Dedifferentiated amniotic fluid mesenchymal stem cell (primary cell): ENCODE measurements around the gene DUSP15.
"Not testable (repeated sequence)": the region's sequence is repeated elsewhere in the genome, so short reads cannot be mapped to it uniquely, and the experiment has no call there.

Source experiments
- DNase-seq: peaks from one replicate; pipeline ENCODE4 v3.0.0-alpha.2; 2016; ENCODE audit errors: extremely low spot score

The DUSP15 gene, protein sequence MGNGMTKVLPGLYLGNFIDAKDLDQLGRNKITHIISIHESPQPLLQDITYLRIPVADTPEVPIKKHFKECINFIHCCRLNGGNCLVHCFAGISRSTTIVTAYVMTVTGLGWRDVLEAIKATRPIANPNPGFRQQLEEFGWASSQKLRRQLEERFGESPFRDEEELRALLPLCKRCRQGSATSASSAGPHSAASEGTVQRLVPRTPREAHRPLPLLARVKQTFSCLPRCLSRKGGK

DNA sequence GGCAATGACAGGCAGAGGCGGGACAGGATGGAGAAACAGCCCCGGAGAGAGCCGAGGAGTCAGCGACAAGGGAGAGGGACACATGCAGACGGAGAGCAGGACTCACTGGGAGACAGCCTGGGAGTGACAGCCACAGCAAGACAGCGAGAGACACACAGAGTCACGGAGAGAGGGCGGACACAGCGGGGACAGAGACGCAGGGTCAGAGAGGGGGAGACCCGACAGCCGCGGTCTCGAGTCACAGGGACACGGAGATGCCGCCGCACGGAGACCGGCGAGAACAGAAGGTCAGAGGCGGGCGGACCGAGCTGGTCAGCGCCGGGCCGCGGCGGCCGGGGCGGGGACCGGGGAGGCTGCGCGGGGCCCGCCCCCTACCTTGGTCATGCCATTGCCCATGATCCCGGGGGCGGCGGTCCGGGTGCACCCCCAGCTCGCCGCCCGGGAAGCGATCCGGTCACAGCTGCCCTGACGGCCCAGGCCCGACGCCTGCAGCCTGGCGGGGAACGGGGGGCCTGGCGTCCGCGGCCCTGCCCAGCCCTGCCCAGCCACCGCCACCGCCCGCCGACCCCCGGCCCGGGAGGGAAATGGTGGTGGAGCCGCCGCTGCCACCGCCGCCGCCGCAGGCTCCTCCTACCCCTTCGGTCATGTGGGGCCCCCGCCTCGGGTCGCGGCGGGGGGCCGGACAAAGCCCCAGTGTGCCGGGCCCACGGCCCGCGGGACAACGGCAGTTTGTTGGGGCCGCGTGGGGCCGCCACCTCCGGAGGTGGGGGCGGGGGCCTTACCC, at the start of gene DUSP15, which contains the start of gene TTLL9:
DUSP15 (minus strand) TSS at position 586 of the 784 bp plus-strand sequence; CDS start at position 396, 190 bp downstream.
TTLL9 (plus strand) TSS at position 693 of the 784 bp plus-strand sequence. CDS start 493 bp downstream, outside the sequence.
- DNase-seq = no peak

DNA sequence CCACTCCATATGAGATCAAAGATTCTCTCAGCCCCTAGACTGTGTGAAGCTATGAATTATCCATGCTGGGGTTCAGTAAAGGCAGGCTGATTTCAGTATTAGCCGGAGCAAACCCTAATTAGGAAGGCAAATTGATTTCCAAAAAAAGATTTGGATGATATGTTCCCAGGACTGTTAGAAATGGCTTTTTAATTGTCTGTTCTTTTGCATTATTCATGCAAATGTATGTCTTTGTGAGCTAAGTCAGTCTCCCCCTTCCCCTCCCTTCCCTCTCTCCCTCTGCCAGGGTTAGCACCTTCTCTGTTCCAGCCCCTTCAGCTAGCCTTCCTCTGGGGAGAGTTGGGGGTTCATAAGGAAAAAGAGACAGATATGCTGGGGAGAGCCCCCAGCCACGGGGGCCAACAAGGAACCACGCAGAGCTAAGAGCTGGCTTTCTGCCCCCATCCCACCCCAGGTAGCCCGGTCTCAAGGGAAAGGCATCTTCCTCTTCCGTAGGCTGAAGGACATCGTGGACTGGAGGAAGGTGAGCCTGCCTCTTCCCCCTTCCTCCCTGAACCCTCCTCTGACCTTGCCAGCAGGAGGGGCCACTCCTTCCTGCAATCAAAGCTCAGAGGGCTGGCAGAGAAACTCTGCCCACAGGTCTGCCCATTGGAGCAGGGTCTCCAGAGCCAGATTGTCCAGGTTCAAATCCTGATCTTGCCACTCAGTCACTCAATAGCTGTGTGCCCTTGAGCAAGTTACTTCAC, 49.3 kb upstream of the DUSP15 start:
- no peak for DNase-seq

DNA sequence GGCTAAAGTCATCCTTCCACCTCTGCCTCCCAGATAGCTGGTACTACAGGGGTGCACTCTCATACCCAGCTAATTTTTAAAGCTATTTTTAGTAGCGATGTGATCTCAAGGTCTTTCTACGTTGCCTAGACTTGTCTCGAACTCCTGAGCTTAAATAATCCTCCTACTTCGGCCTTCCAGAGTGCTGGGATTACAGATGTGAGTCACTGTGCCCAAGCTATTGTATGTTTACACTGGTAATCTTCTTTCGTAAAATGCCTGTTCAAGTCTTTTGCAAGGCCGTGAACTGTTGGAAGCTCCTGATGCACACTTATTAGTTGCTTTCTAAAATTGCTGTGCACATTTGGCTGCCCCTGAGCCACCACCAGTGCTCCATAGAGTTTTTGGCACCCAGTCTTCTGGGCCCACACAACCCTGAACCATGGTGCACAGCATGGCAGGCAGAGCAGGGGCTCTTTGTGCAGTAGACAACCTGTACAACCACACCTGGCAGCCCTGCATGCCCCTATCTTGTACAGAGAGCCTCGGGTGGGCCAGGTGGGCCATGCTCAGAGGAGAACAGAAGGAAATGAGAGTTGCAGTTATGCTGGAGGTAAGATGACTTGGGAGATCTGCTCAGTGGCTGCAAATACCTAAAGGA, 48.3 kb upstream of the DUSP15 start:
- DNase-seq = no peak

DNA sequence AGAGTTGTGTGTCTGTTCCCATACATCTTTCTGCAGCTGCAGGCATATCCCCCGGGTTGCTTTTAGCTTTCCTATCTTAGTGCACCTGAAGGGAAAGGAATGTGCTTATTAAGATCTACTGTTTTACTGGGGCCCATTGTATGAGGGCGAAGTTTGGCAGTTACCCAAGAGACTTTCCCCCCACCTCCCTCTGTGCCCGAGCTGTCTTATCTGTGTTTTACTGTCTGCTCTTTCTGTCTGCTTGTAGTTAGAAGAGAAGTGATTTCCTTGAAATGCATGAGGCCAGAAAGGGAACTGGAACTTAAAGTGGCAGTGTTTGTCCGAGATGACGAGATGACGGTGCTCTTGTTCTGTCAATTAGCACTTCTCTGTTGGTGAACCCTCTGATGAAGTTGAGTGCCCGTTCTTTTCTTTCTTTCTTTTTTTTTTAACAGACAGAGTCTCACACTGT, 47.7 kb upstream of the DUSP15 start:
- DNase-seq = not testable (repeated sequence)

GRCh38 chr20:31916708-31917107, 46.4 kb upstream of the DUSP15 start:
- DNase-seq = no peak

- DNase-seq = no peak
Measured at GRCh38 chr20:31915491-31916280, 45.4 kb upstream of the DUSP15 start.

GRCh38 chr20:31914170-31914569, 43.8 kb upstream of the DUSP15 start:
- no peak for DNase-seq

GRCh38 chr20:31913431-31914157, 43.3 kb upstream of the DUSP15 start:
- DNase-seq = no peak

DNA sequence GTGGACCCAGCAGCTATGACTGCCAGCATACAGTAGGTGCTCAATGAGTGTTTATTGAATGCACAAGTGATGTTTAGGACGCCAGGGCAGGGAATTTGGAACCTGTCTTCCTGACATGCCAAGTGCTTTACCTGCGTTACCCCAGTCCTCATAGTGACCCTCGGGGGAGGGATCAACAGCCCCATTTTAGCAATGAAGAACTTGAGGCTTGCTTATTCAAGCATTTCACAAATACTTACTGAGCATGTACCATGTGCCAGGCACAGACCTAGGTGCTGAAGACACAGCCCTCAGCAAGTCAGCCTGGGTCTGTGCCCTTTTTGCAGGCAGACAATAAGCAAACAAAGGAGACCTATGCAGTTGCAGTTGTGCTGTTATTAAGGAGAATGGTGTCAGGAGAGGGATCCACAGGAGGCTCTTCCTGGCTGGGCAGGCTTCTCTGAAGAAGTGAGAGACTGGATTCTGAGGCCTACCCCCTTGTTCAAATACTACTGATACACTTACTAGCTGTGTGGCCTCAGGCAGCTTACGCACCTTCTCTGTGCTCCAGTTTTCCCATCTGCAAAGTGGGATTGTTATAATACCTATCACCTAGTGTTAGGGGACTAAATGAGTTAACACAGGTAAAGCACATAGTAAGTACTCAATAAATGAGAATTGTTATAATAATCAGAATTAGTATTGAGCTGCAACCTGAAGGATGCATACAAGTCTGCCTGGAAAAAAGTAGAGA, 39.9 kb upstream of the DUSP15 start:
- no peak for DNase-seq

GRCh38 chr20:31909253-31910070, 39.1 kb upstream of the DUSP15 start:
- DNase-seq = no peak

DNA sequence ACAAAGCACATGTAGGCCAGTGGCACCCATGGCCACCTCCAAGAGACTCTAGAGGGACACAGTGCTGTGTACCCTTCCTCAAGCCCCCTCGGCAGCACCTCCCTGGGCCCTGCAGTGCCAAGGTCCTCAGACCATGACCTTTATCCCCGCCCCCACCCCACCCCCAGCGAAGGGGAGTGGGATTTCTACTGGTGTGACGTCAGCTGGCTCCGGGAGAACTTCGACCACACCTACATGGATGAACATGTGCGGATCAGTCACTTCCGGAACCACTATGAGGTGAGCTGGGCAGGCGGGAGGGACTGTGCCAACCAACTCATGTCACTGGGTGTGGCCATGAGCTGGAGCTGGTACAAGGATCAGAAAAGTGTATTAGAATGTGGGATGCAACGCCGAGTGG, 38.1 kb upstream of the DUSP15 start:
- no peak for DNase-seq

DNA sequence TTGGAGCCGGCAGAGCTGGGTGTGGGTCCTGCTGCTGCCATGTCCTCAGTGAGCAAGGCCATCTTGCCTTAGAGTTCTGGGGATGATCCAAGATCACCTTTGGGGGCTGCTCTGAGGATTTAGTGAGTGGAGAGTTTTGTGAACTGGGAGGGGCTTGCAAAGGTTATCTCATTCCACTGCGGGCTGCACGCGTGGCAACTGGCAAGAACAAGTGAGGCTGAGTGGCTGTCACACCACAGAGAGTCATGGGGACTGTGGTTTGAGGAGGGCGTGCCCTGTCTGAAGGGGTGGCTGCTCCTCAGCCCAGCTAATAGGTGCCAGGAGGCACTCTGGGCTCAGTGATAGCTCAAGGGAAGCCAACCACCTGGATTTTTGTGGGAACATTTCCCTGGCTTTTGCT, 37.7 kb upstream of the DUSP15 start:
- DNase-seq = no peak

DNA sequence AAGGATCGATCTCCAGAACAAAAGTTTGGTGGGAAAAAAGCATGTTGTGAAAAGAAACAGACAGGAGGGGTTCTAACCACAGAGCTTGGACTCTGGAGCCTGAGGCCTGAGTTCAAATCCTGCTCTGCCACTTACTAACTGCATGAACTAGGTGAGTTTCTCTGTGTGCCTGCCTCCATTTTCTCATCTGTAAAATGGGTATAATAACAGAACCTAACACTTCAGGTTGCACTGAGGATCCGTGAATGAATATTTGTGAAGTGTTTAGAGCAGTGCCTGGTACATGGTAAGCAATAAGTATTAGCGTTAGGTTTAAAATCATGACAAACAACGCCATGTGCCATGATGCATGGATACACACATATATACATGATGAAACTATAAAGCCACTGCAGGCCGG, 36.7 kb upstream of the DUSP15 start:
- DNase-seq = no peak

DNA sequence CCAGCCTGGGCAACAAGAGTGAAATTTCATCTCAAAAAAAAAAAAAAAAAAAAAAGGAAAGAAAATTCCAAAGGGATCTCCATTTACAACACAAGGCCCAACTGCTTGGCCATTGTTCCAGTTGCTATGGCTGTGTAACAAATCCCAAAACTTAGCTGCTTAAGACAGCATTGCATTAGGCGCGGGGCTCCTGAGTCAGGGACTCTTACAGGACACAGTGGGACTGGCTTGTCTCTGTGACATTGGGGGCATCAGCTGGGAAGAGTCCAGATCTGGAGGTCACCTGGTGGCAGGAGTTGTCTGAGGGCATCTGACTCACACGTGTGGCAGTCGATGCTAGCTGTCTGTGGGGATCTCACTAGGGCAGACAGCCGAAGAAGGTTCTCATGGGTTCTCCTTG, 35.7 kb upstream of the DUSP15 start:
- DNase-seq = no peak

DNA sequence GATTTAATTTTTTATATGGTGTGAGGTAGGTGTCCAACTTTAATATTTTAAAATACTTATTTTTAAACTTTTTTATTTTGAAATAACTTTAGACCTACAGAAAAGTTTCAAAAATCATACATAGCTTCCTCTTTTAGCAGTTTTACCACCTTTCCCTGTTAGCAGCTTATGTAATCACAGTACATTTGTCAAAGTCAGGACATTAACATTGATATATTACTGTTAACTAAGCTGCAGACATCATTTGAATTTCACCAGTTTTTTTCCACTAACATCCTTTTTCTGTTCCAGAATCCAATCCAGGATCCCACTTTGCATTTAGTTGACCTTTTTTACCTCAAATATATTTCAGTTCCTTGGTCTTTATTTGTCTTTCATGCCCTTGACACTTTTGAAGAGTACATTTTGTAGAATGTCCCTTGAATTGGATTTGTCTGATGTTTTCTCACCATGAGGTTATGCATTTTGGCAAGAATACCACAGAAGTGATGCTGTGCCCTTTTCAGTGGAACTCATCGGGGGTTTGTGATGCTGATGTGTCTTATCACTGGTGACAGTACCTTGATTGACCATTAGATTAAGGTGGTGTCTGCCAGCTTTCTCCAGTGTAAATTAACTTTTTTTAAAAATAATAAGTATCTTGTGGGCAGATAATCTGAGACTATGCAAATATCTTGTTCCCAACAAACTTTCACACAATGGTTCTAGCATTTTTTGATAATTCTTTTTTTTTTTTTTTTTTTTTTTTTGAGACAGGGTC, 33.5 kb upstream of the DUSP15 start:
- DNase-seq = no peak

DNA sequence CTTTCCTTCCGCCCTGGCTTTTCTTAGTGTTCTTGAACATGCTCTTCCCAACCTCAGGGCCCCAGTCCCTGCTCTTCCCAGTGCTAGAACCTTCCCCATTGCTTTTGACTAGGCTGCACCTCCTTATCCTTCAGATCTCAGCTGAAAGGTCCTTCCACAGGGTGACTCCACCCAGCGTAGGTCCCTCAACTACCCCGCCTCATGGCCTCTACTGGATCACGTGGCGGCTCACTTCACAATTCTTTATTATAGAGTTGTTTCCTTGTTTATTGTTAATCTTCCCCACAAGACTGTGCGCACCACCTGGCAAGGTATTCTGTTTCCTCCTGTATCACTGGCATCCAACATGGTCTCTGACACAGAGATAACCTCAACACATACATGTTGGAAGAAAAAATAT, 31.3 kb upstream of the DUSP15 start:
- DNase-seq = no peak

DNA sequence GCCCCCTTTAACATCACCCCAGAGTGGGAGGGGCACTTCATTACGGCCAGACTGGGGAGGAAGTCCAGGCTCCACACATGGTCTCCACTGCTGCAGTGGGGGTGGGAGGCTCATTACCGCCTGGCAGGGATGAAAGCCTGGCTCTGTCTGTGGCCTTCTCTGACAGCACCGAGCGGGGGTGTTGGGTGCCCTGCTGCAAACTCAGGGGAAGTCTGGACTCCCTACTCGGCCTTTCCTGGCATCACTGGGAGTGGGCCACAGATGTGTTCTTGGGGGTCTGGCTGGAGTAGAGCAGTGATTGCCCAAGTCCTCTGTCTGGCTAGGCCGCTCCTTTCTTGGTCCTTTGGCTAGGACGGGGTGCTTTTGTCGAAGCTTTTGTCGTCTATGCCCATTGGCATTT, 27.2 kb upstream of the DUSP15 start:
- DNase-seq = no peak

DNA sequence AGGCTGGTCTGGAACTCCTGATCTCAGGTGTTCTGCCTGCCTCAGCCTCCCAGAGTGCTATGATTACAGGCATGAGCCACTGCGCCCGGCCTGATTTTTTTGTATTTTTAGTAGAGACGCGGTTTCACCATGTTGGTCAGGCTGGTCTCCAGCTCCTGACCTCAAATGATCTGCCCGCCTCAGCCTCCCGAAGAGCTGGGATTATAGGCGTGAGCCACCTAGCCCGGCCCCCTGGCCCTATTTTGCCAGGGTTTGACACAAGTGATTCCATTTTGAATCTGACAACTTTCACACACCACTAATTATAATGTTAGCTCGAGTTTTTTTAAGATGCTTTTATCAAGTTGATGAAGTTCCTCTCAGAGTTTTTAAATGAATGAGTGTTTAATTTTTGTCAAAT, 25.7 kb upstream of the DUSP15 start:
- DNase-seq = no peak
